Epithelial cell of esophagus (primary cell): ENCODE measurements around the gene TARBP1.

Source experiments
- DNase-seq: peaks from one replicate; pipeline ENCODE4 v3.0.0; 2010; ENCODE audit warnings: low read depth
- H3K4me3 ChIP-seq: 2 replicates; pipeline ENCODE4 v1.5.1; 2011; ENCODE audit warnings: mild to moderate bottlenecking, low read length, control low read depth
- CTCF ChIP-seq: IDR thresholded peaks from 2 replicates; pipeline ENCODE4 v1.5.1; 2011; ENCODE audit warnings: low read depth, mild to moderate bottlenecking, low read length, control low read depth, inconsistent platforms; ENCODE audit not compliant: insufficient read depth; ENCODE audit errors: missing control alignments

The TARBP1 gene

GRCh38 chr1:234478481-234479309 is at the start of gene TARBP1:
TSS of gene TARBP1 (minus strand) at chr1:234479179. CDS start at chr1:234479103, 76 bp downstream.
- TF ChIP-seq CTCF = no peak
- peak within 1 kb of the TSS; percentile 93 for H3K4me3 ChIP-seq
- DNase-seq = peak; percentile 78

GRCh38 chr1:234528074-234528865 is 49.3 kb upstream of the TARBP1 start:
- DNase-seq = no peak
- no peak overlapping the region for H3K4me3 ChIP-seq
- no peak for TF ChIP-seq CTCF

- no peak for TF ChIP-seq CTCF
- no peak overlapping the region for H3K4me3 ChIP-seq
- no peak for DNase-seq
These were observed 48.4 kb upstream of the TARBP1 start for GRCh38 chr1:234527346-234527745.

GRCh38 chr1:234526922-234527321 is 47.9 kb upstream of the TARBP1 start:
- DNase-seq = no peak
- TF ChIP-seq CTCF = no peak
- H3K4me3 ChIP-seq = no peak overlapping the region

- DNase-seq = no peak
- no peak for TF ChIP-seq CTCF
- H3K4me3 ChIP-seq = no peak overlapping the region
These were observed 46.3 kb upstream of the TARBP1 start for GRCh38 chr1:234525099-234525799.

GRCh38 chr1:234521836-234522235 is 42.9 kb upstream of the TARBP1 start:
- TF ChIP-seq CTCF = no peak
- H3K4me3 ChIP-seq = no peak overlapping the region
- no peak for DNase-seq
